HepG2 (cell line): ENCODE data around the gene LRIT2. TPM values are rescaled to one million over a fixed set of nuclear protein-coding genes. Genes with fewer than 3 reads are reported as not detected.

Experiments used
- ATAC-seq: fragments of 200-7000 bp; cut with Tn5 transposase; 3 replicates; pipeline ENCODE4 v1.9.1; 2020; ENCODE audit warnings: mild to moderate bottlenecking, moderate library complexity
- BruUV-seq: library from RNA; stranded (reverse); fragments of 400-500 nt; replicated peaks from 2 replicates; lab custom pipeline; 2021; lab: Mats Ljungman, UMichigan
- CTCF ChIA-PET: fragments of 300-600 bp; formaldehyde crosslinking; extraction: SDS; loops from one replicate; lab custom pipeline; 2021; ENCODE audit warnings: low total read pairs, inconsistent platforms, low intra/inter-chr PET ratio; lab: Yijun Ruan, JAX
- POLR2A ChIA-PET: fragments of 350-600 bp; sonication (Branson Sonifier 250); formaldehyde crosslinking; loops from one replicate; lab custom pipeline; 2020; ENCODE audit warnings: antibody characterized with exemption, inconsistent platforms; lab: Yijun Ruan, JAX
- DNase-seq: peaks from one replicate; pipeline ENCODE4 v3.0.0-alpha.2; 2015; ENCODE audit warnings: low spot score
- FAIRE-seq: peaks from 3 replicates; lab custom pipeline; 2011; peaks lifted over from hg19 to GRCh38; lab: Jason Lieb, UNC
- H2AFZ ChIP-seq: one replicate; pipeline ENCODE4 v1.6.1; 2011; ENCODE audit warnings: low read length, inconsistent platforms
- H3K27ac ChIP-seq: fragments of 300-600 bp; 3 replicates; pipeline ENCODE4 v1.8.0; 2011; ENCODE audit warnings: mixed run types, mild to moderate bottlenecking, mixed read lengths, low read length, inconsistent platforms; ENCODE audit not compliant: insufficient read depth; ENCODE audit errors: extremely low read length
- H3K27me3 ChIP-seq, 2 experiments: fragments of 200-600 bp in 1 of 2; 2 replicates in 1 of 2; 3 replicates in 1 of 2; pipeline versions ENCODE4 v1.6.0 to v1.8.0; 2011; ENCODE audit warnings: low read length in 2 of 2, mild to moderate bottlenecking in 2 of 2, moderate library complexity in 2 of 2, inconsistent platforms in 1 of 2; ENCODE audit not compliant: insufficient read depth in 2 of 2, control insufficient read depth in 1 of 2
- H3K36me3 ChIP-seq, 2 experiments: fragments of 200-600 bp in 1 of 2; replicated peaks in 1 of 2; 2 replicates in 1 of 2; 3 replicates in 1 of 2; pipeline versions ENCODE4 v1.5.1 to v1.8.0; 2011; ENCODE audit warnings: low read length in 2 of 2, inconsistent platforms in 1 of 2; ENCODE audit not compliant: insufficient read depth in 2 of 2, control insufficient read depth in 1 of 2
- H3K4me1 ChIP-seq: 2 replicates; pipeline ENCODE4 v1.5.1; 2012; ENCODE audit warnings: low read length, inconsistent platforms; ENCODE audit not compliant: insufficient read depth
- H3K4me2 ChIP-seq: 2 replicates; pipeline ENCODE4 v1.6.0; 2011; ENCODE audit warnings: low read depth, low read length, inconsistent platforms
- H3K4me3 ChIP-seq, 3 experiments: fragments of 200-600 bp in 1 of 3; sonication (generic), shearing (Covaris generic) in 1 of 3; replicated peaks in 1 of 3; 2 replicates each; pipeline ENCODE4 v1.5.1; 2011 to 2016; ENCODE audit warnings: low read length in 3 of 3, inconsistent platforms in 2 of 3, low read depth in 2 of 3, mild to moderate bottlenecking in 2 of 3, control low read depth in 1 of 3, mixed read lengths in 1 of 3; ENCODE audit not compliant: insufficient read depth in 1 of 3
- H3K79me2 ChIP-seq: one replicate; pipeline ENCODE4 v1.6.1; 2011; ENCODE audit warnings: low read length, inconsistent platforms; ENCODE audit not compliant: insufficient read depth
- H3K9ac ChIP-seq: 2 replicates; pipeline ENCODE4 v1.6.0; 2011; ENCODE audit warnings: mild to moderate bottlenecking, low read depth, low read length, inconsistent platforms; ENCODE audit not compliant: insufficient read depth
- H3K9me3 ChIP-seq: 2 replicates; pipeline ENCODE4 v1.5.1; 2012; ENCODE audit warnings: mild to moderate bottlenecking, low read length
- H4K20me1 ChIP-seq: 2 replicates; pipeline ENCODE4 v1.6.0; 2011; ENCODE audit warnings: inconsistent platforms, mild to moderate bottlenecking, low read length, moderate library complexity; ENCODE audit not compliant: insufficient read depth
- AGO2 ChIP-seq: fragments of 200-400 bp; formaldehyde crosslinking; optimal IDR thresholded peaks from 2 replicates; pipeline ENCODE3; 2017; ENCODE audit warnings: mild to moderate bottlenecking, low read depth, low read length, moderate library complexity
- GLMP ChIP-seq: sonication (generic); formaldehyde crosslinking; IDR thresholded peaks from 2 replicates; pipeline ENCODE4 v1.9.0; 2021; ENCODE audit warnings: missing genetic modification reagents, mild to moderate bottlenecking, borderline replicate concordance
- NR2F2 ChIP-seq: IDR thresholded peaks from 2 replicates; pipeline ENCODE4 v1.6.1; 2012; ENCODE audit warnings: low read depth, inconsistent platforms, borderline replicate concordance
- RFXANK ChIP-seq: IDR thresholded peaks from 2 replicates; pipeline ENCODE4 v1.6.1; 2016
- RNF2 ChIP-seq: fragments of 450-650 bp; conservative IDR thresholded peaks from 2 replicates; pipeline ENCODE4 v1.6.1; 2016; ENCODE audit warnings: low read depth
- TBX3 ChIP-seq: fragments of 450-650 bp; IDR thresholded peaks from 2 replicates; pipeline ENCODE4 v1.6.1; 2017; ENCODE audit warnings: antibody characterized with exemption, mild to moderate bottlenecking, inconsistent platforms, borderline replicate concordance
- TRIM24 ChIP-seq: sonication (generic); formaldehyde crosslinking; IDR thresholded peaks from 2 replicates; pipeline ENCODE4 v1.8.0; 2022; ENCODE audit warnings: mild to moderate bottlenecking, missing genetic modification reagents
- U2AF2 ChIP-seq: fragments of 200-400 bp; formaldehyde crosslinking; IDR thresholded peaks from 2 replicates; pipeline ENCODE4 v1.6.1; 2017; ENCODE audit warnings: low read depth, mild to moderate bottlenecking, low read length
- ZFAT ChIP-seq: sonication (generic); formaldehyde crosslinking; conservative IDR thresholded peaks from 2 replicates; pipeline ENCODE4 v1.8.1; 2023; ENCODE audit warnings: missing genetic modification reagents, inconsistent platforms
- WGBS: methylation state at CpG from one replicate; pipeline ENCODE4 v1.1.6; 2017; ENCODE audit warnings: low lambda C conversion rate; 5-methylcytosine and 5-hydroxymethylcytosine counted together
- in situ Hi-C: cut with HindIII; loops from 2 replicates; pipeline ENCODE4 v1.10.0; 2017; ENCODE audit warnings: low pct_unique_long_range_greater_than_20kb; ENCODE audit not compliant: extremely low pct_ligation_motif_present
- intact Hi-C: fragments of 100-400 bp; cut with micrococcal nuclease; formaldehyde crosslinking; loops from one replicate; pipeline ENCODE4 v1.10.0; 2022; ENCODE audit not compliant: unreplicated experiment
- polyA plus RNA-seq, 8 experiments: library from polyadenylated mRNA; depleted of rRNA in 3 of 8; stranded (reverse) in 7 of 8; unstranded in 1 of 8; fragments of >200 nt; fragmentation: Illumina TruSeq in 4 of 8; extraction: Trizol in 4 of 8; gene quantifications; 2 replicates each; pipeline versions ENCODE4 v1.2.1 to v1.2.3, GENCODE V29; 2011 to 2016; ENCODE audit warnings: low read depth in 4 of 8, missing spikeins in 1 of 8, mixed read lengths in 1 of 8; ENCODE audit not compliant: insufficient read depth in 1 of 8
- total RNA-seq, 5 experiments: library from RNA; depleted of rRNA; stranded (reverse); fragments of >200 nt; fragmentation: Illumina TruSeq; extraction: Trizol; gene quantifications; 2 replicates each; pipeline ENCODE4 v1.2.3, GENCODE V29; 2016; ENCODE audit warnings: low read depth in 1 of 5
- TF ChIP-seq, protein P1 (sequence below): sonication (generic); formaldehyde crosslinking; IDR thresholded peaks from 2 replicates; pipeline ENCODE4 v1.4.0; 2020; ENCODE audit warnings: low read depth, missing genetic modification reagents

LRIT2 gene
- total and polyA plus RNA-seq, 2 of the 13 experiments (the other 11 are each of a cell fraction or from before 2014, with no cell fraction given): not detected

- no peaks in the 10 kb centered on the region for H4K20me1 ChIP-seq
- no peak for DNase-seq
- TF ChIP-seq RFXANK (CRISPR knock-in tag) (no peak), U2AF2 (no peak)
Observed at GRCh38 chr10:84213076-84213475, 12.3 kb downstream of the LRIT2 start.

GRCh38 chr10:84212014-84212413, 13.3 kb downstream of the LRIT2 start:
- no peak for ATAC-seq
- intact Hi-C loops: no loop called here
- ChIA-PET CTCF (no interaction called here), POLR2A (no interaction called here)
- in situ Hi-C loops: no loop called here
- Histone ChIP-seq H3K4me1 (no peaks in the 10 kb centered on the region), H2AFZ (no peak overlapping the region), H3K79me2 (no peaks in the 10 kb centered on the region), H3K27ac (no peak overlapping the region), H3K4me3 (no peak overlapping the region), H3K36me3 (no peaks in the 10 kb centered on the region), H3K9me3 (no peaks in the 10 kb centered on the region), H3K4me2 (no peak overlapping the region), H3K27me3 (peaks cover 0 to 5% of the 10 kb centered on the region in 2 experiments; a peak in 1 of 5 replicates), H3K9ac (no peak overlapping the region), H4K20me1 (no peaks in the 10 kb centered on the region)
- 0% methylated on average over 4 of the region's 5 CpGs for WGBS
- no peak for DNase-seq
- BruUV-seq: no TSS peak
- FAIRE-seq: no peak
- TF ChIP-seq GLMP (CRISPR knock-in tag): no peak
- no peak for TF ChIP-seq RNF2
- no peak for TF ChIP-seq NR2F2
- no peak for TF ChIP-seq U2AF2
- no peak for TF ChIP-seq TRIM24 (CRISPR knock-in tag)
- TF ChIP-seq ZFAT: no peak
- TF ChIP-seq AGO2: no peak
- TF ChIP-seq, protein P1, sequence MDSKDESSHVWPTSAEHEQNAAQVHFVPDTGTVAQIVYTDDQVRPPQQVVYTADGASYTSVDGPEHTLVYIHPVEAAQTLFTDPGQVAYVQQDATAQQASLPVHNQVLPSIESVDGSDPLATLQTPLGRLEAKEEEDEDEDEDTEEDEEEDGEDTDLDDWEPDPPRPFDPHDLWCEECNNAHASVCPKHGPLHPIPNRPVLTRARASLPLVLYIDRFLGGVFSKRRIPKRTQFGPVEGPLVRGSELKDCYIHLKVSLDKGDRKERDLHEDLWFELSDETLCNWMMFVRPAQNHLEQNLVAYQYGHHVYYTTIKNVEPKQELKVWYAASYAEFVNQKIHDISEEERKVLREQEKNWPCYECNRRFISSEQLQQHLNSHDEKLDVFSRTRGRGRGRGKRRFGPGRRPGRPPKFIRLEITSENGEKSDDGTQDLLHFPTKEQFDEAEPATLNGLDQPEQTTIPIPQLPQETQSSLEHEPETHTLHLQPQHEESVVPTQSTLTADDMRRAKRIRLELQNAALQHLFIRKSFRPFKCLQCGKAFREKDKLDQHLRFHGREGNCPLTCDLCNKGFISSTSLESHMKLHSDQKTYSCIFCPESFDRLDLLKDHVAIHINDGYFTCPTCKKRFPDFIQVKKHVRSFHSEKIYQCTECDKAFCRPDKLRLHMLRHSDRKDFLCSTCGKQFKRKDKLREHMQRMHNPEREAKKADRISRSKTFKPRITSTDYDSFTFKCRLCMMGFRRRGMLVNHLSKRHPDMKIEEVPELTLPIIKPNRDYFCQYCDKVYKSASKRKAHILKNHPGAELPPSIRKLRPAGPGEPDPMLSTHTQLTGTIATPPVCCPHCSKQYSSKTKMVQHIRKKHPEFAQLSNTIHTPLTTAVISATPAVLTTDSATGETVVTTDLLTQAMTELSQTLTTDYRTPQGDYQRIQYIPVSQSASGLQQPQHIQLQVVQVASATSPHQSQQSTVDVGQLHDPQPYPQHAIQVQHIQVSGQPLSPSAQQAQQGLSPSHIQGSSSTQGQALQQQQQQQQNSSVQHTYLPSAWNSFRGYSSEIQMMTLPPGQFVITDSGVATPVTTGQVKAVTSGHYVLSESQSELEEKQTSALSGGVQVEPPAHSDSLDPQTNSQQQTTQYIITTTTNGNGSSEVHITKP: no peak
- no peak for TF ChIP-seq TBX3

More at GRCh38 chr10:84213076-84213475, 12.3 kb downstream of the LRIT2 start:
- Histone ChIP-seq H3K9ac (no peak overlapping the region), H2AFZ (no peak overlapping the region), H3K4me1 (no peaks in the 10 kb centered on the region), H3K27me3 (no peaks in the 10 kb centered on the region; a peak in 1 of 5 replicates), H3K79me2 (no peaks in the 10 kb centered on the region), H3K4me3 (no peak overlapping the region), H3K27ac (no peak overlapping the region), H3K36me3 (no peaks in the 10 kb centered on the region), H3K9me3 (no peaks in the 10 kb centered on the region), H3K4me2 (no peak overlapping the region)
- POLR2A ChIA-PET: no interaction called here
- no peak for FAIRE-seq
- intact Hi-C loops (no loop called here), in situ Hi-C loops (no loop called here)
- 27% methylated on average over 11 of the region's 11 CpGs for WGBS
- CTCF ChIA-PET: no interaction called here
- no peak for ATAC-seq
- BruUV-seq: no TSS peak
